SK-N-SH treated with all-trans-retinoic acid at 6 μM for 48 hours (cell line): ENCODE data around the gene MCEE.
"Not testable (repeated sequence)": the region's sequence is repeated elsewhere in the genome, so short reads cannot be mapped to it uniquely, and the experiment has no call there.

Experiments used
- ATAC-seq: fragments of 200-7000 bp; cut with Tn5 transposase; 3 replicates; pipeline ENCODE4 v1.9.1; 2020; ENCODE audit warnings: mild to moderate bottlenecking, moderate library complexity
- ARNTL ChIP-seq: fragments of 450-650 bp; formaldehyde crosslinking; IDR thresholded peaks from 2 replicates; pipeline ENCODE4 v1.5.0; 2020; ENCODE audit warnings: low read depth, mild to moderate bottlenecking, moderate library complexity, borderline replicate concordance
- BACH2 ChIP-seq: fragments of 250-450 bp; sonication (Bioruptor Pico); IDR thresholded peaks from 2 replicates; pipeline ENCODE4 v1.9.0; 2021; ENCODE audit warnings: mild to moderate bottlenecking, borderline replicate concordance
- CREB5 ChIP-seq: fragments of 250-450 bp; sonication (Bioruptor Pico); IDR thresholded peaks from 2 replicates; pipeline ENCODE4 v1.5.1; 2020; ENCODE audit warnings: low read depth, mild to moderate bottlenecking, moderate library complexity
- CSDC2 ChIP-seq: fragments of 250-450 bp; sonication (Bioruptor Pico); IDR thresholded peaks from 2 replicates; pipeline ENCODE4 v1.5.0; 2020; ENCODE audit warnings: mild to moderate bottlenecking, moderate library complexity
- ESRRG ChIP-seq: fragments of 250-450 bp; sonication (Bioruptor Pico); IDR thresholded peaks from 2 replicates; pipeline ENCODE4 v1.6.1; 2021; ENCODE audit warnings: mild to moderate bottlenecking
- GLIS3 ChIP-seq: fragments of 250-450 bp; sonication (Bioruptor Pico); IDR thresholded peaks from 2 replicates; pipeline ENCODE4 v1.5.0; 2020; ENCODE audit warnings: mild to moderate bottlenecking, moderate library complexity
- ISL1 ChIP-seq: fragments of 250-450 bp; sonication (Bioruptor Pico); IDR thresholded peaks from 2 replicates; pipeline ENCODE4 v2.1.2; 2022; ENCODE audit warnings: mild to moderate bottlenecking, moderate library complexity
- PATZ1 ChIP-seq: fragments of 250-450 bp; sonication (Bioruptor Pico); IDR thresholded peaks from 2 replicates; pipeline ENCODE4 v1.8.0; 2020; ENCODE audit warnings: mild to moderate bottlenecking, moderate library complexity, borderline replicate concordance
- POU6F1 ChIP-seq: fragments of 250-450 bp; sonication (Bioruptor Pico); IDR thresholded peaks from 2 replicates; pipeline ENCODE4 v1.8.0; 2021; ENCODE audit warnings: low read depth, mild to moderate bottlenecking, moderate library complexity, borderline replicate concordance
- PPARA ChIP-seq: fragments of 250-450 bp; sonication (Bioruptor Pico); IDR thresholded peaks from 2 replicates; pipeline ENCODE4 v1.5.0; 2020; ENCODE audit warnings: mild to moderate bottlenecking, borderline replicate concordance
- RARB ChIP-seq: fragments of 250-450 bp; sonication (Bioruptor Pico); IDR thresholded peaks from 2 replicates; pipeline ENCODE4 v1.8.0; 2021; ENCODE audit warnings: mild to moderate bottlenecking, moderate library complexity
- SNAI2 ChIP-seq: fragments of 250-450 bp; sonication (Bioruptor Pico); IDR thresholded peaks from 2 replicates; pipeline ENCODE4 v1.5.0; 2020; ENCODE audit warnings: mild to moderate bottlenecking, moderate library complexity
- TCF4 ChIP-seq: fragments of 250-450 bp; sonication (Bioruptor Pico); IDR thresholded peaks from 2 replicates; pipeline ENCODE4 v1.8.0; 2021; ENCODE audit warnings: mild to moderate bottlenecking, moderate library complexity, borderline replicate concordance
- TOX ChIP-seq: fragments of 250-450 bp; sonication (Bioruptor Pico); IDR thresholded peaks from 2 replicates; pipeline ENCODE4 v1.8.0; 2021; ENCODE audit warnings: mild to moderate bottlenecking, moderate library complexity, borderline replicate concordance
- TSHZ2 ChIP-seq: fragments of 250-450 bp; sonication (Bioruptor Pico); IDR thresholded peaks from 2 replicates; pipeline ENCODE4 v1.5.0; 2020; ENCODE audit warnings: mild to moderate bottlenecking, moderate library complexity
- ZC3H10 ChIP-seq: fragments of 250-450 bp; sonication (Bioruptor Pico); IDR thresholded peaks from 2 replicates; pipeline ENCODE4 v1.5.1; 2021; ENCODE audit warnings: mild to moderate bottlenecking, moderate library complexity
- ZFP3 ChIP-seq: fragments of 250-450 bp; sonication (Bioruptor Pico); IDR thresholded peaks from 2 replicates; pipeline ENCODE4 v1.5.0; 2020; ENCODE audit warnings: mild to moderate bottlenecking, moderate library complexity
- ZNF565 ChIP-seq: fragments of 450-650 bp; formaldehyde crosslinking; conservative IDR thresholded peaks from 2 replicates; pipeline ENCODE4 v1.5.0; 2020; ENCODE audit warnings: low read depth, mild to moderate bottlenecking, moderate library complexity
- ZNF70 ChIP-seq: fragments of 450-650 bp; formaldehyde crosslinking; IDR thresholded peaks from 2 replicates; pipeline ENCODE4 v1.5.0; 2020; ENCODE audit warnings: mild to moderate bottlenecking, moderate library complexity
- ZNF8 ChIP-seq: fragments of 450-650 bp; formaldehyde crosslinking; IDR thresholded peaks from 2 replicates; pipeline ENCODE4 v1.5.0; 2020; ENCODE audit warnings: mild to moderate bottlenecking, moderate library complexity

The MCEE gene

GRCh38 chr2:71130152-71130904, at the start of gene MCEE, which contains the start of gene MPHOSPH10:
Gene MCEE, minus strand, starts transcription at chr2:71130229. Its CDS starts 10 bp downstream, at chr2:71130219.
Gene MPHOSPH10, plus strand, starts transcription at chr2:71130634. Its CDS starts 32 bp downstream, at chr2:71130666.
- peak; percentile 99 for ATAC-seq
- no peak for TF ChIP-seq ZC3H10 (CRISPR knock-in tag)
- peak; percentile 35; the same call in 1 of the 2 replicates for TF ChIP-seq POU6F1
- no peak for TF ChIP-seq ZNF8 (CRISPR knock-in tag)
- no peak for TF ChIP-seq SNAI2 (CRISPR knock-in tag)
- no peak for TF ChIP-seq TOX
- no peak for TF ChIP-seq PPARA (CRISPR knock-in tag)
- TF ChIP-seq BACH2 (CRISPR knock-in tag) = no peak
- TF ChIP-seq GLIS3 (CRISPR knock-in tag) = no peak
- TF ChIP-seq RARB (CRISPR knock-in tag) = no peak
- TF ChIP-seq ZFP3 (CRISPR knock-in tag) = 0 out of 2 replicates have a peak, but pooled peaks have one; percentile 12
- no peak for TF ChIP-seq TCF4 (CRISPR knock-in tag)
- TF ChIP-seq ZNF565 = no peak
- no peak for TF ChIP-seq CSDC2 (CRISPR knock-in tag)
- TF ChIP-seq PATZ1 (CRISPR knock-in tag) = no peak
- no peak for TF ChIP-seq ARNTL (CRISPR knock-in tag)
- TF ChIP-seq ESRRG = no peak
- TF ChIP-seq ISL1 = no peak

- not testable (repeated sequence) for ATAC-seq
Observed at GRCh38 chr2:71178836-71179235, 48.8 kb upstream of the MCEE start.

- ATAC-seq = no peak
- no peak for TF ChIP-seq ZNF70 (CRISPR knock-in tag)
- TF ChIP-seq ZFP3 (CRISPR knock-in tag) = no peak
- TF ChIP-seq TCF4 (CRISPR knock-in tag) = no peak
- TF ChIP-seq PATZ1 (CRISPR knock-in tag) = no peak
- TF ChIP-seq CSDC2 (CRISPR knock-in tag) = no peak
- TF ChIP-seq TSHZ2 = no peak
- no peak for TF ChIP-seq CREB5 (CRISPR knock-in tag)
- no peak for TF ChIP-seq ARNTL (CRISPR knock-in tag)
Observed at GRCh38 chr2:71174207-71174606, 44.2 kb upstream of the MCEE start.
